Stromal cell of bone marrow (primary cell): ENCODE data around the gene DDOST.

Source experiments
- DNase-seq: peaks from one replicate; pipeline ENCODE4 v3.0.0-alpha.2; 2012; ENCODE audit warnings: low read depth

The DDOST gene

DNA sequence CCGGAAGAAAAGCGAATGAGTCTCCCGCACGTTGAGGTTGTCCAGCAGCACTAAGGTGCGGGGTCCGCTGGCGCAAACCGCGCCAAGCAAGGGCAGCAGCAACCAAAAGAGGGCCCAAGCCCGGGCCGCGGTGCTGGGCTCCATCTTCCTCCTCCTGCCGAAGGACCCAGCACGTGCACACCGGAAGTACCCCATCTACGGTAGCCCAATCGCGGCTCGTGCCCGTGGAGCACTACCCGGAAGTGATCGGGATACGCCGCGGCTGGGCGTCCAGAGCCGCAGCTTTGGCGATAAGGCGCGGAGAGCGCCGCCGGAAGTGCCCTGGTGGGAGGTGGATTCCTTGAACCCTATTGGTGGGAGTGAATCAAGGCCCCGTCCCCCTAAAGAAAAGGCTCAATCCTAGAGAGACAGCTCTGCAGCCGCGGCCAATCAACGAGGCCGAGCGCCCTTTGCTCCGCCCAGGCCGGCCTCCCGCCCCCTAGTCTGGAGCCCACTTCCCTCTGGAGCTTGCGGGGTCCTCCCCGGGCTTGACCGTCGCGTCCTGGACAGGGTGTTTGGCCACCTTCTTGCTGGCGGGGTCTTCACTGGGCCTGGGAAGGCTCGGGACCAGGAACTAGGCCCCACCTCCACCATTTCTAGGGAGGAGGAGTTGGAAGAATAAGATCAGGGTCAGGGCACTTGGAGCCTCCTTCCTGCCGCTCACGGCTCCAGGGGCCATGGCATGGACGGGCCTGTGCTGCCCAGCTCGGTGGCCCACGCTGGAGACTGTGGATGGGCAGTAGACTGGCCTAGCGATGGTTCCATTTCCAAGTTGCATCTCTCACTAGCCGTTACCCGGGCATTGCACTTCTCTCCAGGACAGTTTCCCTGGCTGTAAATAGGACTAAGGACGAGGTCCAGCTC, at the start of gene DDOST:
Gene DDOST (minus strand): TSS at position 163 of the 903 bp plus-strand sequence. CDS start 19 bp downstream, at position 144.
- peak; percentile 96 for DNase-seq

DNA sequence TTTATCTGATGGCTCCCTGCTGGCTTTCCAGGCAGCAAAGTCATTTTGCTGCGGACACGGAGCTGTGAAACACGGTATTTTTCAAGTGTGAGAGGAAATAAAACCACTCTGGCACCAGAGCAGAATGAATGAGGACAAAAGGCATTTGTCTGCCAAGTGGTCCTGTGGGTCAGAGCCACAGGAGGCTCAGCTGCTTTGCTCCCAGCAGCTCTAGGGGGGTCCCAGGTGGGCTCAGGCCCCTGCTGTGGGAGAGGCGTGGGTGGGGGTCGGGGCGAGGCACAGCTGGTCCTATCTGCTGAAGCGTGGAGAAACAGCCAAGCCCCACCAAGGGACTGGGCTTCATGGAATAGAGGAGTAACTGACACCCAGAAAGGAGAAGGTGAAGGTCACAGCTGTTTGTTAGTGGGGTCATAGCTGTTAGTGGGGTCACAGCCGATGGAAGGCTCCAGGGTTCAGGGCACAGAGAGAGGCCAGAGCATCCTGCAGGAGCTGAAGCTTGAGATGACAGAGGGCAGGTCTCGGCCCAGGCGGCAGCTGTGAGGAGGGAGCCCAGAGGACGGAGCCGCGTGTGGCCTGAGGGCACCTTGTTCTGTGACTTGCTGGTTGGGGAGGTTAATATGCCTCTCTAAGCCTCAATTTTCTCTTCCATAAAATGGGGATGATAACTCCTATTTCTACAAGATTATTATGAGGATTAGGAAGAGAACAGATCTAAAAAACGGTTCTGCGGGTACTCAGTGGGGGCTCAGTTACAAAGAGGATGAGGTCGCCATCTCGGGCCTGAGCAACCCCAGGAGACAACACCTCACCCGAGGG, 49.5 kb upstream of the DDOST start:
- DNase-seq = no peak

DNA sequence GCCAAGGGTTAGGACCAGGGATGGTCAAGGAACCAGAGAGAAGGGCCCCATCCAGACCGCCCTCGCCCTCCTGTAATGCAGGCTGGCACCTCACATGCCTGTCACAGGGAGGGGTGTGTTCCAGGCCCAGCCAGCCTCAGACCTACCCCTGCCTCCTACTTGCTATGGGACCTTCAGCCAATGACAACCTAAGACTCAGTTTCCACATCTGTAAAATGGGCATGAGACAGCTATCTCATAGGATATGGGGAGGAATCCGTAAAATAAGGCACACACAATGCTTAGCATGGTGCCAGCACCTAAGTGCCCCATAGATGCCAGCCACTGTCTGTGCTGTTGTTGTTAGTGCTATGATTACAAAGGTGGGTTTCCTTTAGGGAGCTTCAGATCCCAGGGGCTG, 48.7 kb upstream of the DDOST start:
- DNase-seq = no peak

DNA sequence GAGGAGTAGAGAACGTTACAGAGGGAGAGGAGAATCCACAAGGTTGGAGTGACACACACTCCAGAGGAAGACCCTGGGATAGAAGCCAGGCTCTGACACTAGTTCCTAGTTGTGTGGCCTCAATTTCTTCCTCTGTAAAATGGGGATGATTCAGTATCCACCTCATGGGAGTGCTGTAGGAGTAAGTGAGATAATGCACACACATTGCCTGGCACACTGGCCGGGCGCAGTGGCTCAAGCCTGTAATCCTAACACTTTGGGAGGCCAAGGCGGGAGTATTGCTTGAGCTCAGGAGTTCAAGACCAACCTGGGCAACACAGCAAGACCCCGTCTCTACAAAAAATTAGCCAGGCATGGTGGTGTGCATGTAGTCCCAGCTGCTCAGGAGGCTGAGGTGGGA, 47.7 kb upstream of the DDOST start:
- no peak for DNase-seq

DNA sequence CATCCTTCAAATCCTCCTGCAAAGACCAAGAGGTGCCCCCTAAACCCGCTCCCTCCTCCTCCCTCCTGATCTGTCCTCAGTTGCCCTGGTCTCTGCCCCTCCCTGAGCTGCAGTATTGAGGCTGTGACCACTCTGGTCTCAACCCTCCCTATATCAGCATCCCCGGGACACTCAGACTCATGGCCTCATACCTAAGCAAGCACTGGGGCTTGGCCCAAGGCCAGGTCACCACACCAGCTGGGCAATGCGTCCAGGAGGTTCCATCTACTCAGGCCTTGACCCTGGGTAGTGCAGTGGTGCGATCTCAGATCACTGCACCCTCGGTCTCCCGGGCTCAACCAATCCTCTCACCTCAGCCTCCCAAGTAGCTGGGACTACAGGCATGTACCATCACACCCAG, 46.9 kb upstream of the DDOST start:
- DNase-seq = no peak

DNA sequence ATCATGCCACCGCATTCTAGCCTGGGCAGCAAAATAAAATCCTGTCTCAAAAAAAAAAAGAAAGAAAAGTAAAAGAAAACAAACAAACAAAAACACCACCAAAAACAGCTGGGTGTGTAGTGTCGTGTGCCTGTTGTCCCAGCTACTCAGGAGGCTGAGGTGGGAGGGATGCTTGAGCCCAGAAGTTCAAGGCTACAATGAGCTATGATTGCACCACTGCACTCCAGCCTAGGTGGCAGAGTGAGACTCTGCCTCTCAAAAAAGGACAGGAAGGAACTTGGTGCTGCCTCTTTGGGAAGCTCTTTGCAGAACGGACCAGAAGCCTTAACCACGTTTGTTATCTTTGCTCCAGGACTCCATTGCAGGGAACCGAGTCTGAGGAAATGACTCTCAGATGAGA, 45.7 kb upstream of the DDOST start:
- no peak for DNase-seq

DNA sequence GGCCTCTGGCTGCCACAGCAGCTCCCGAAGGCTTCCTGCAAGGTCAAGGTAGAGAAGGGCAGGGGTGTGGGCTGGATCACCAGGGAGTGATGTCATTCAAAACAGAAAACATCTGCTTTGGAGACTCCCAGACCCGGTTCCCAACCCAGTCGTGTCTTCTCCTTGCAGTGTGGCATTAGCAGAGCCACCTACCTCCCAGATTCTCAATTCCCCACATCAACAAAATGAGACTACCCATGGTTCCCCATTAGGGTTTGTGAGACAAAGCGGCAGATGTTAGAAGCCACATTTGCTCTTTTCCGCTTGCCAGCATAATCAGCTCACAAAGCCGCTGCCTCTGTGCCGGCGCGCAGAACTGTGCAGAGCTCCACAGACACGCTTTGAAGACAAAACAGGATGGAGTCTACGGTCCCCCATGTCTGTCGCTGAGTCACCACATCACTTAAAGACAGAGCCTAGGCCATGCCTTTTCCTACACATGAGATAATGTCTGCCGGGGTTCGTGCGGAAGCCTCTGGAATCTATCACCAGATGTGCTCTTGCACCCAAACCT, 44.1 kb upstream of the DDOST start:
- DNase-seq = no peak

DNA sequence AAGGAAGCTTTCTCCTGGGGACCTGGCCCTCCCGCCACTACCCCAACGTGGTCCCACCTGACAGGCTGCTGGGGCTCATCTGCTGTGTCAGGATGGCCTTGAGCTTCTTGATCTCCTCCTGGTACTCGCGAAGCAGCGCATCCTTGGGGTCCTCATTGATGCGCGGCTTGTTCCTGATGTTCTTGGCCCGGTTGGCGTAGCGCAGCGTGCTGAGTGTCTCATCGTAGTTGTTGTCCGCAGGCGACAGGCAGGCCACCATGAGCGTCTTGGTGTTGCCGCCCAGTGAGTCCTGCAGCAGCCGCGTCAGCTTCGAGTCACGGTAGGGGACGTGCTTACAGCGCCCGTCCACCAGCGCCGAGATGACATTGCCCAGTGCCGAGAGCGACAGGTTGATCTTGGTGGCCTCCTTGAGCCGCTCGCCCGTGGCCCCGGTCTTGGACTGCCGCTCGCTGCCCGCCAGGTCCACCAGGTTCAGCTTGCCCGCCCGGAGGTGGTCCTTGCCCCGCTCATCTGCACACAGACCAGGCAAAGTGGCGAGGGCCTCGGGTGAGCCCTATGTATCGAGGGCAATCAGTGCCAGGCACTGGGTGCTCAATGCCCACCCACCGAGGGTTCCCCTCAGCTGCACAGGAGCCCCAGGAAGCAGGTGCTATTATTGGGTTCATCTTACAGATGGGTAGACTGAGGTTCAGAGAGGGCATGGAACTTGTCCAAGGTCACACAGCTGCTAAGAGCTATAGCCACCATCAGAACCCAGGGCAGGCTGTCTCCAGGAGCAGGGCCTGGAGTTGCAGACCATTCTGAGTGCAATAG, 43.4 kb upstream of the DDOST start:
- DNase-seq = no peak

DNA sequence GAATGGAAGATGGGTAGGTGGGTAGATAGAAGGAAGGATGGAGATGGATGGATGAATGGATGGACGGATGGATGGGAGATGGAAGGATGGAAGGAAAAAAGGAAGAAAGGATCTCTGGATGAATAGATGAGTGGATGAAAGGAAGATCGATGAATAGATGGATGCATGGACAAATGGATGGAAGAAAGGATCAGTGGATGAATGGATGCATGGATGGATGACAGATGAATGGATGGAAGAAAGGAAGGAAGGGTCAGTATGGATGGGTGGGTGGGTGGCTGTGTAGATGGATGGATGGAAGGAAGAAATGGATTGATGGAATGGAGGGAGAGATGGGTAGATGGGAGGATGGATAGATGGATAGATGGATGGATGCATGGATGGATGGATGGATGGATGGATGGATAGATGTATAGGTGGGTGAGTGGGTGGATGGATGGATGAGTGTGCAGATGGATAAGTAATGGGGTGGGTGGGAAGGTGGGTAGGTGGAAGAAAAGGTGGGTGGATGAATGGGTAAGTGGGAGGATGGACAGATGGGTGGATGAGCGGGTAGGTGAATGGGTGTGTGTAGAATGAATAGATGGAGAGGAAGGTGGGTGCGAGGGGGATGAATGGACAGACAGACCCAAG, 42.1 kb upstream of the DDOST start:
- no peak for DNase-seq

DNA sequence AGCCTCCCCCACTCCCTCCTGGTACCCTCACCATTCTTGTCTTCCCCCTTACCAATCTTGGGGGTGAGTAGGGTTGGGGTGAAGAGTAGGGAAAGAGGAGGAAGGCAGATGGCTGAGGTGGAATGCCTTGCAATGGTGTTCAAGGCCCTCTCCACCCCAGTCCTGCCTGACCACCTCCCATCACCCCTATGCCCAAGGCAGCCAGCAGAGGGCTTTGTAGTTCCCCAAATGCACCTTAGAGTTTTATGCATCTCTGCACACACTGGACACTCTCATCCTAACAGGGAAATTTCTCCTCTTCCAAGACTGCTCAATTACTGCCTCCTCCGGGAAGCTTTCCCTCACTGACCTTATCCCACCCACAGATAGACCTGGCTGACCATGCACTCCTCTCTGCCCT, 41.2 kb upstream of the DDOST start:
- DNase-seq = no peak

DNA sequence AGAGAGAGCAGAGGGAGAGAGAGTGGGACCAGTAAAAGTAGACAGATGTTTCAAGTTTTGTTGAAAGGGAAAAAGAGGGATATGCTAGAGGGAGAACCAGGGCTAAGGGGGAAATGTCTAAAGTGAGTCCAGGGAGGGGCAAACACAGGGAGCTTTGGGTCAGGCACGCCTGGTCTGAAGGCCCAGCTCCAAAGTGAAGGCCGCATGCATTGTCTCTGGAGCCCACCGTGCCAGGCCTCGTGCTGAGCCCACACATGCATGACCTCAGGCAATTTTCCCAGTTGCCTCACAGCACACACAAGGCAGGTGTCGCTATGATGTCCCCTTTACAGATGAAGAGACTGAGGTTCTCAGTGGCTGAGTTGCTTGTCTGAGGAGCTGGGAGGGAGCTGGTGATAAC, 40.7 kb upstream of the DDOST start:
- DNase-seq = no peak

DNA sequence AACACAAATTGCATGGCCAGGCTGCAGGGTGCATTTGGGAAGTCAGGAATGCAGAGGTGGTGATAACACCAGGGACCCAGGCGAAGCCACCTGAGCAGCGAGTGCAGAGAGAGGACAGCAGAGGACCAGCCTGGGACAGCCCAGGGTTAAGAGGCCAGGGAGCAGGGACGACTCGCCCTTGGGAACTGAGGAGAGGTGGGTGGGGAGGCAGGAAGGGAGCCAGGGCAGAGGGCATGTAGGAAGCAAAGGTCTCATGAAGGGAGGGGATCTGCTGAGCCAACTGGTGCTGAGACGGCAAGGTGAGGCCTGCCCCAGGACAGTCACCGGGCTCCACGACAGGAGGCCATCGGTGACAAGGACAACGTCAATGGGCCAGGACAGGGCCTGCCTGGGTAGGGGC, 40.3 kb upstream of the DDOST start:
- DNase-seq = no peak

DNA sequence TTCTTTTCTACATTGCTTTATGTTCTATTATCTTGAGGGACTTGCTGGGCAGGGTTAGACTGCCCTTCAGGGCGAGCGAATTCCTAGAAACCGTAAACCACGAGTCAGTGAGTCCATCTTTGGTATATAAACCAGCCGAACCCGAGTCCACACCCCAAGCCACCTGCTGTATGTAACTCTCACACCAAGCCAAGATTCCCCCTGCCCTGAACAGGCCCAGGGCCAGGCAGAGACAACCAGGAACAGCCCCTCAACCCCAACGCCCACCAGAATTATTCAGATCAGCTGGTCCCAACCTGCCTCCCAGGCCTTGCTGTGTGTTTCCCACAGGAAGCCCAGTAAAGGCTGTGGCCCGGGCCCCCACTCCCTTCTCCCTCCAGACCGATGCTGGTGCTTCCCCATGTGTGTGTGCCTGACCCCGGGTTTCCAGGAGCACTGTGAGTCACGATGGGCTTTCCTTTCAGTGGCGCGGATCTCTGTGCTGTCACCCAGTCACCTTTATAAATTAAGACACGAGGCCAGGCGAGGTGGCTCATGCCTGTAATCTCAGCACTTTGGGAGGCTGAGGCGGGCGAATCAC, 39.6 kb upstream of the DDOST start:
- no peak for DNase-seq

DNA sequence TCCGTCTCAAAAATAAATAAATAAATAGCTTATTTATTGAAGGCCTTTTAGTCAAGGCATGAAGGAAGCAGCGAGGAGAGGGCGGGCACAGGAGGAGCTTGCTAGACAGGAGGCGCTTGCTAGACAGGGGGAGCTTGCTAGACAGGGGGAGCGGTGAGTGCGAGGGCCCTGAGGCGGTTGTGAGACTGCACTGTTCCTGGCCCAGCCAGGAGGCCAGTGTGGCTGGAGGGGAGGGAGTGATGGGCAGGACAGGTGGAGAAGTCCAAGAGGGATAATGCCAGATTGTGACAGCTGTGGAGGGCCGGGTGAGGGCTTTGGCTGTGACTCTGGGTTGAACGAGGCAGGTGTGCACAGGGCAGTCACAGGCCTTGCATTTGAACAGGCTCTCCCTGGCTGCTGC, 38.4 kb upstream of the DDOST start:
- DNase-seq = no peak

DNA sequence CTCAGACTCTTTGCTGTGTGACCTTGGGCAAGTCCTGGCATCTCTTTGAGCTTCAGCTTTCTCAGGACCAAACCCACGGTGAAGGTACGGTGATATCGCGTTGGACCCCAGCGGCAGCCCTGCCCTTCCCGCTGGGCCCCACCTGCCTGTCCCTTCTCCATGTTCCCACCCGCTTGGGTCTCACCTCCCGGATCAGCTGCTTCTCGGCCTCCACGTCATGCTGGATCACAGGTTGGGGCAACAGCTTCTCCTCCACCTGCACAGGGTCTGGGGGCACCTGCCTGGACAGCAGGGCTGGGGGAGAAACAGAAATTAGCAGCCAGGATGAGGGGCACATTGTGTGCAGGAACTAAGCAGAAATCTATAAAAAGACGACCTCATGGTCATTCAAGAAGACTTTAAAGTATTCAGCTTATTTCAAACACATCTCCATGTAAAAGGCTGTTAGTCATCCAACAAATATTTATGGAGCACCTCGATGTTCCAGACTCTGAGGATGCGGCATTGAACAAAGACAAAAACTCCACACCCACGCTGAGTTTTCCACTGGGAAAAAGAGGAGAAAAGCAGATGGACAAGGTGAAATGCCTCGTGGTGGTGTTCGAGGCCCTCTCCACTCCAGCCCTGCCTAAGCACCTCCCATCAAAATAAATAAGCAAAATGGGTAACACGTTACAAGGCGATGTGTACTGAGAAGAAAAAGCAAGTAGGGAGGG, 37.2 kb upstream of the DDOST start:
- DNase-seq = no peak

DNA sequence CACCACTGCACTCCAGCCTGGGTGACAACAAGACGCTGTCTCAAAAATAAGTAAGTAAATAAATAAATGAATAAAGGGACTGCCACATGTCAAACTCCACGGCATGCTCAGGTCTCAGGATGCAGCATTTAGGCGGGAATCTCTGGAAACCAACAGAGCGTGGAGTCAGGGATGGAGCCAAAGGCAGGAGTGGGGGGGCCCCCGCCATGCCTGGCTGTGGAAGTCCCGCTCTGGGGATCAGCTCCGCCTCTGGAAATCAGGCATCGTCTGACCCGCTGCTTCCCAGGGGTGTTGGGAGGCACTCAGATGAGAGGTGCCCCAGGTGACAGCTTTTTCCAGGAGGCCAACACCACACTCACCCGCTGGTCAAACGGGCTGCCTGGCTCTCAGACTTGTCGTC, 36.4 kb upstream of the DDOST start:
- no peak for DNase-seq

DNA sequence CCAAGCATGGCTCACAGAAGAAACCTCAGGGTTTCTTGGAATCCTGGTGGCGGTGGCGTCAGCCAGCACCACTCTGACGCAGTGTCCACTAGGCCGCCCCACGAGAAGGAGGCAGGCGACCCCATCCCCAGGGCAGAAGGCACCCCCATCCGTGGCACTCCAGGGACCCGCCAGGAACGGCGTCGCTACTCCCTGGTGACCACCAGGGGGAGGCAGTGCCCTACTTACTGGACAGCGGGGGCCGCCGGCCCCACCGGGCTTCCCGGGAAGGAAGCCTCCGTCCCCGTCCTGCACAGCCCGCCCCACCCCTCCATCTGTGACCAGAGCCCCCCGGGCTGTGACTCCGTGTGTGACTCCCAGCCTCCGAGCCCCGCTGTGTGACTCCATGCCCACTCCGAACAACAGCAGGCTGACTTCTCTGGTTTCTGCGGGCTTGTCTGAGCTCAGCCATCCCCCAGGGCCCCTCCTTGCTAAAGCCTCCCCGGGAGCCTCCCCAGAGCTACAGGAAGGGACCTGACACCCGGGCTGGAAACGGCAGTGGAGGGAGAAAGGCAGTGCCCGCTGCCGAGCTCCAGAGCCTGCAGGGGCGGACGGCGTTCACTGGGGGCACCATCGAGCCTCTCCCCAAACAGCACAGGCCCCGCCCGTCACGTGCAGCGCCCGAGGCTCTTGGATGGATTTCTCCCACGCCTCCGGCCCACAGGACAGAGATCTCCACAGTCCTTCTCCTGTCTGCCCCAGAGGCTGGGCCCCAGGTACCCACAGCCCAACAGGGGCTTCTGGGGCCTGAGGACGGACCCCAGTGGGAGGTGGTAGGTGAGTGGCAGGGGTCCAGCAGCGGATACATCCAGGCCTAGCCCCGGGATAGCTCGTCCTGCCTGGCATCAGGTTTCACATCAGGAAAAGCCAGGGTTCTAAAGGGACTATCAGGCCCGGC, 35.5 kb upstream of the DDOST start:
- peak; percentile 81 for DNase-seq

DNA sequence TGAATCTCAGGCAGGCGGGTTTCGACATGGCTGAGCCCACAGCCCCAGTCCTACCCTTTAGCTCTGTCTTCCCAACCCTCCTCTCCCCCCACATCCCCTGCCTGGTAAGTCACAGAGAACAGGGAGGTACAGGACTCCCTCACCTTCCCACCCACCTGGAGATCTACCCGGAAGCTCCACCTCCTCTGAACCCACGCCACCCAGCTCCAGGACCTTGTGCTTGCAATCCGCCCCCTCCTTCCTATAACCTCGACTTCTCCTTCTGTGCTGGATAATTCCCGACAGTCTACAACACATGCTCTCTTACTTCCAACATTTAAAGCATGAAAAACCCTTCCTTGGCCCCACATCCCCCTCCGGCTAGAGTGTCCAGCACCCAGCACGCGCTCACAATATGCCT, 34.3 kb upstream of the DDOST start:
- DNase-seq = no peak

DNA sequence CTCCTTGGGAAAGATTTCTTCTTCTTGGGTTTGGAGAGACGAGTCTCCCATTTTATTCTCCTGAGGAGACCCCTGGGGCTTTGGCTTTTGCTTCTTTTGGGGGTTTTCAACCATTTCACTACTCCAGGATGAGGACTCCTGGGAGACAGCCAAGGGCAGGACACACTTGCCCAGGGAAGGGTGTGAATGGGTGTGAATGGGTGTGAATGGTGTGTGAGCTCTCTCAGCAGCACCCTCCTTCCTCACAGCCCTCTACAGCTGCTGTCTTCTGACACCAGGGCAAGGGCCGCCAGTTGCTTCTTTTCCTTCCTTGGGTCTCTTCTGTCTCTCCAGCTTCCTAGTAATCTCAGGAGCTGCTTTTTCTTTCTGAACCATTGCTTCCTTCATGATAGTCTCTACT, 32.5 kb upstream of the DDOST start:
- DNase-seq = no peak
